Activated CD4-positive, CD25-positive, alpha-beta regulatory T cell (primary cell): ENCODE results near the gene PHKA2.

Experiments used
- DNase-seq, 4 experiments: peaks; one replicate each; lab custom pipeline; 2025; lab: John Stamatoyannopoulos, UW

The PHKA2 gene

GRCh38 chrX:18889346-18890048, 94.4 kb downstream of the PHKA2 start:
- DNase-seq = no peak

DNA sequence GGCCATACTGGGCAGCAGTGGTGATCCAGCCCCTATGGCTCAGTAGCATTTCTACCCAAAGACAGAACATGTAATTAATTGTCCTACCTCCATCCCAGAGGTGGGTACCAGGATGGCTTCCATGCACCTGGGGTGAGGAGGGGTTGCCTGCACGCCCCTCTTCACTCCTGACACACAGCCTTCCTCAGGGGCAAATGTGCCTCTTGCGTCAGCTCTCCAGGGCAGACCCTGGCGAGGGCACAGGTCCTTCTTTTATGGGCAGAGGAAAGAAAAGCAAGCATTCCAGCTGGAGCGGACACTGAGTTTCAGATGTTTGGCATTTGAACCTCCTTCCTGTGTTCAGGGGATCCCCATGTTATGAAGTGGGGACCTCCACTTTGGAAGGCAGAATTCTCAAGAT, 95.6 kb downstream of the PHKA2 start:
- DNase-seq = no peak

GRCh38 chrX:18887825-18888212, 96.1 kb downstream of the PHKA2 start:
- no peak for DNase-seq

GRCh38 chrX:18887177-18887824, 96.6 kb downstream of the PHKA2 start:
- DNase-seq = no peak

DNA sequence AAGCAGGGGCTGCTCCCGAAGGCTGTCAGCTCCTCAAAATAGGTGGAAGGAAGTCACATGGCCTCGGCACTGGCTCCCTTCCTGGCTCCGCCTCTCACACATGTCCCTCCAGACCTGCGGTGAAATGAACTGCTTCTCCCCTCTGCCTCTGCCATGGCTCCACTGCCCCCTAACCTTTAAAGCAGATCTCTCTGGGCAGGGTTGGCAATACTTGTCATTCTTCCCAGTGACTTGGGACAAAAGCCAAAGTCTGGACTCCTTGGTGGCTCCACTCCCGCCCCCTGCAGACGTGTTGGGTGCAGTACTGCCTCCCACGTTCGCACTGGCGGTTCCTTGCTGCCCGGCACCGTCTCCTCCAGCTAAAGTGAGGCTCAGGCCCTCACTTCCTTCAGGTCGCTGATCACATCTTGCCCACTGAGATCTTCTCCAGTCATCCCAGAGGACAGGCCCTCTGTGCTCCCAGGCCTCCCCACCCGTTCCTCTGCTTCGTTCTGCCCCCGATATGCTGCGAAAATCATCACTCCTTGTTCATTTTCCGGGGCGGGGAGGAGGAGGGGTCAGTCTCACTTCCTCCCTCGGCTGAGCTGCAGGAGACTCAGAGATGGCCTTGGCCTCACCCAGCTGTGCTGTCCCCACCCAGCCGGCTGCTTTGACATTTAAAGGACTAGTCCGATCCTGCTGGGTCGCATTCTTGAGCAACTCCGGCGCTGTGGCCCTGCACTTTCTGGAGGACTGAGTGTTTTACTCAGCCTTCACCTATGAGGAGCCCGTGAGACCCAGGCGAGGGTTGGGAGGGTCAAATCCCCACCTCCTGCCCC, 97.4 kb downstream of the PHKA2 start:
- peak in 3 of 4 experiments; percentile 4 to 17 (median 4) for DNase-seq

DNA sequence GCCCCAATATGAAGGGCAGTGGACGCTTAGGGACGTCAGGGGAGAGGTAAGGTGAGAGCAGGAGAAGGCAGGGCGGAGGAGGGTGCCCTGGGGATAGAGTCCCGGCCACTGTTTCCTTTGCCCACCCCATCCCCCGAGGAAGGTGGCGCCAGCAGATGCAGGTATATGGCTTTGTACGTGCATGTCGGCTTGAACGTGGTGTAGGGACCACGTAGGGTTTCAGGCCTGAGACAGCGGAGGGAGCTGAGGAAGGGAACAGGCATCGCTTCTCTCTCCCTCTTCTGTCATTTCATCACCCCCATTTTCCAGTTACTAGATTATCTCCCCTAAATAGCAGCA, 97.9 kb downstream of the PHKA2 start:
- no peak for DNase-seq

- no peak for DNase-seq
Observed at GRCh38 chrX:18885328-18886004, 98.4 kb downstream of the PHKA2 start.

GRCh38 chrX:18884916-18885315, 99.0 kb downstream of the PHKA2 start:
- DNase-seq = no peak

- no peak for DNase-seq
Observed at GRCh38 chrX:18883961-18884765, 99.8 kb downstream of the PHKA2 start.

- no peak for DNase-seq
Observed at GRCh38 chrX:18883234-18883960, 100.5 kb downstream of the PHKA2 start.

GRCh38 chrX:18879144-18879543, 104.8 kb downstream of the PHKA2 start:
- no peak for DNase-seq

- no peak for DNase-seq
Observed at GRCh38 chrX:18877469-18877868, 106.4 kb downstream of the PHKA2 start.

DNA sequence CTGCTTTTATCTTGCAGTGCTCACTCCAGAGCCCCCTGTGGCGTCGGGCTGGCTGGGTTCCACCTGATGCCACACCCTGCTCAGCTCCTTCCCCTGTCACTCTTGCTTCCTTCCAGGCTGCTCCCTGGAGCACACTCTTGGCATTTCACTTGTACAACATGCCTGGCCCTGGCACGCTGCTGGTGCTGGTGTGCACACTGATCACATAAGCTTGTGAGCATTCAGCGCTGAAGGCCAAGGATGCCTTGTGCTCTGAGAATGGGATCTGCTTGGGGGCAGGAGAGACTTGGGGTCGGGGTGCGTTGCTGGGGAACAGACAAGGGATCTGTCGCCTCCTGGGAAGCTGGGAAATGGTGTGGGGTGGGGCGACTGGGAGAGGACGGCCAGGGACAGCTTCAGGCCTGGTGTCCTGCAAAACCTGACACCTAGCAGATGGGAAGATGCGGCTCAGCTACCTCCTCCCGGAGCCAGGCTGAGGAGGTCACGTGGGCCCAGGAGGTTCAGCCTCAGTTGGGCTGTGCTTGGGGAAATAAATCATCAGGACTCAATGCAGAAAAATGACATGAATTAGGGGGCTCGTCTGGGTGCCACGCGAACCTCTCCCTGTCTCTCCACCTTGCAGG, 108.5 kb downstream of the PHKA2 start:
- no peak for DNase-seq

DNA sequence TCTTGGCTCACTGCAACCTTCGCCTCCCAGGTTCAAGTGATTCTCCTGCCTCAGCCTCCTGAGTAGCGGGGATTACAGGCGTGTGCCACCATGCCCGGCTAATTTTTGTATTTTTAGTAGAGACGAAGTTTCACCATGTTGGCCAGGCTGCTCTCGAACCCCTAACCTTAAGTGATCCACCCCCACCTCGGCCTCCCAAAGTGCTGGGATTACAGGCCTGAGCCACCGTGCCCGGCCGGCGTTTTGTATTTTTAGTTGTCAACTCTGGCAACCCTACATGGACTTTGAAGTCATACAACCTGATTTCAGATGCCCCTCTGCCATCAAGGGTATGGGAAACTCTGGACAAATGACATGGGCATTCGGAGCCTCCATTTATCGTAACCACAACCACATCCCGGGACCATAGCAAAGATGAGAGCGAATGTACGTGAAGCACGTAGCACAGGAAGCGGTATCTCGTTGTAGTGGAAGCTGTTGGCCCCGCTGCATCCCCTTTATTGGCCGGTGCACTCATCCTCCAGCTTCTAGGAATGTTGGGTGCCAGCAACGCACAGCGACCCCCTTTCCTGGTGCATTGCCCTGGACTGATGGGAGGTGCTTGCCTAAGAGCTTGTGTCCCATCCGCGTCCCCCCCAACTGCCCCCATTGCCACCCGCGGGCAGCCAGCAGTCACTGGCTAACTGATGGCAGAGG, 109.2 kb downstream of the PHKA2 start:
- DNase-seq = no peak

GRCh38 chrX:18873836-18874235, 110.1 kb downstream of the PHKA2 start:
- no peak for DNase-seq

DNA sequence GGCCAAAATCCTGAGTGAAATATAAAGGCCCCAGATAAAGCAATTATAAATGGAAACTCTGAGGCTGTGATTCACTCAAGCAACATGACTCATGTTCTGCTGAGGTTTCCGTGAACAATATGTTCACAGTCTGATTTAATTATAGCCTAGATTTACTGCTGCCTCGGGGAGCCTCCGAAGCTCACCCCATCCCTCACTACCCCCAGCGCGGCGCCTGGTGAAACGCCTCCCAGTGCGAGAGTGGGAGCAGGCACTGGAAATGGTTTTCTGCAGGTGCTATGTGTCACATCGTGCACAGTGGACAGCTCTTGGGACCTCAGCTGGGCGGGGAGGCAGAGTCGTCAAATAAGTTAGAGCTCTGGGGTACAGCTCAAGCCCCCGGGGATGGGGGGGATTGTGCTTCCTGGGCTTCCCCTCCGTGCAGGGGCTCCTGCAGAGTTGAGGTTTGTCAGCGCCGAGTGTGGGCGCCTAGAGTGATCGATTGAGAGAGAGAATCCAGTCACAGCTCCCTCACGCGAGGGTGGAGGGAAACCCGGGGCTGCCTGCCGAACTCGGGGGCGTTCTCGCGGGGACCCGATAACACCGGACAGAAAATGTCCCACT, 110.6 kb downstream of the PHKA2 start:
- no peak for DNase-seq

DNA sequence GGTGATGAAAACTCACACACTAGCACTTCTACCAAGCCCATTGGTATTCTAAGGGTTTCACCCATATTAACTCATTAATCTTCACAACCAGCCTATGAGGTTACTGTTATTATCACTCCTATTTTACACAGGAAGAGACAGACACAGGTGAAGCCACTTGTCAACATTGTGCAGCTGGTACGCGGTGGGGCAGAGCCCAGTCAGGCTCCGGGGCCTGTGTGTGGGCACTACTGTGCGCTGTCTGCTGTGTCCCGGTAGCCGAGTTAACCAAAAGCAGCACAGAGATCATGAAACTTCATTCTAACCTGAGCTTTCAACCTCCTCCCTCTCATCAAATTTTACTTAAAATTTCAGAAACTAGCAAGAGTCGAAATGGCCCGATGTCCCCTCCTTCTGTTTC, 111.3 kb downstream of the PHKA2 start:
- no peak for DNase-seq

DNA sequence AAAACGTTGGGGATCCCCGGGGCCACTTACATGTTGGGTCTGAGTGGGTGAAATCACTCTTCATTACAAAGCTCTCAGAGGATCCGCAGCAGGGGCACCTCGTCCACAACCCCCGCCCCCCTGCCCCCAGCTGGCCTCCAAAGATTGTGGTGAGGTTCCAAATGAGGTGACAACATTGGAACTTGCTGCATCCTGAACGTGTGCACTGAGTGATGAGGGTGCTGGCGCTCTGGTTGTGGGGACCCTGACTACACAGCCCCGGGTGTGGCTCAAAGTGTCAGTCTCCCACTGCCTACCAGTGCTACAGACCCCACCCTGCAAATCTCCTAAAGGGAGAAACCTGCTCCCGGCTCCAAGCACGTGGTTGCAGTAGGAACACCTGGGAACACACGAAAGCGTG, 111.9 kb downstream of the PHKA2 start:
- no peak for DNase-seq

- DNase-seq = no peak
Observed at GRCh38 chrX:18871161-18871890, 112.6 kb downstream of the PHKA2 start.
